Dermis blood vessel endothelial cell (primary cell): ENCODE measurements around the gene RBM33. TPM values are rescaled to one million over a fixed set of nuclear protein-coding genes. Genes with fewer than 3 reads are reported as not detected.

Experiments used
- DNase-seq: peaks from one replicate; pipeline ENCODE4 v3.0.0; 2010
- total RNA-seq: library from RNA; depleted of rRNA; stranded (reverse); fragments of >200 nt; gene quantifications from 2 replicates; pipeline ENCODE4 v1.2.3, GENCODE V29; 2014

RBM33 gene
- total RNA-seq, 1 donor from 2014 or later = 23.1 TPM

DNA sequence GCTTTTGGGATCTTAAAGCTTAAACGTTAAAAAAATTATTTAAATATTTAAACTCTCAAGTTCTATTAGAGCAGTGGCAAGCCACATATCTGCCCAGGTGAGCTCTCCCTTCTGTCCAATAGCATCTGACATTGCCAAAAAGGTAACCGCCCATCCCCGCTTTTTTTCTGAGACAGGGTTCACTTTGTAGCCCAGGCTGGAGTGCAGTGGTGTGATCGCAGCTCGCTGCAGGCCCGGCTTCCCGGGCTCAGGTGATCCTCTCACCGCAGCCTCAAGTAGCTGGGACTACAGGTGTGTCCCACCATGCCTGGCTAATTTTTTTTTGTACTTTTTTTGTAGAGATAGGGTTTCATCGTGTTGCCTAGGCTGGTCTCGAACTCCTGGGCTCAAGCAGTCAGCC lies 83.2 kb downstream of the RBM33 start:
- no peak for DNase-seq

DNA sequence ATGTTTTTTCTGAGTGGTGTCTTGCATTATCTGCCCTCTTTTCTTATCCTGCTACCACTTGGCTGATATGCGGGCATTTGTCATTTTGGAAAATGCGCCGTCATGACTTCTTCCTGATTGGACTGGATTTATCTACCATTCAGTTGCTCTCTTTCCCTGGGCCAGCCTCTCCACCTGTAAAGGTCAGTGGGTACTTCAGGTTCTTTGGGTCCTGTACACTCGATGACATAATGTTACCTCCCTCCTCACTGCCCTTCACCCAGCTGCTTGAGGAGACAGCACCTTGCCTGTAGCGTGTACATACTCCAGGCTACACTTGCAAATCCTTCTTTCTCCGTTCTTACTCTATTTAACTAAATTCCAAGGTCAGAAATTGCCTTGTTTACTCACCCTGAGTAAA lies 83.7 kb downstream of the RBM33 start:
- no peak for DNase-seq

DNA sequence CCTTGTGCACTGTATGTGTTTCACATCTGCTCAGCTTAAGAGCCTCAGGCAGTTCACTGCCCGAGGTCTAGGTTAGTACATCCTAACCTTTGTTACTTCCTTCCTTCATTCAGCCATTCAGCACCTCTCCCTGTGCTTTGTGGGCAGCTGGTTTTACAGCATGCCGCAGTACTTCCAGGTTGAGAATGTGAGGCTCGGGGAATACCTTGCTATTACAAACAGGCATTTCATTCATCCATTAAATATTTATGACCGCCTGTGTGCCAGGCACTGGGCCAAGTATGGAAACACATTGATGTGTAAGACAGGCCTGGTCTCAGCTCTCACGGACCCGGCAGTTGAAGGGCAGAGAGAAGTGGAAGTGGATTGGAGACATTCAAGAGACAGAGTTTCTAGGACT lies 85.4 kb downstream of the RBM33 start:
- peak; percentile 64 for DNase-seq

- DNase-seq = no peak
Measured at GRCh38 chr7:155731380-155731779, 86.9 kb downstream of the RBM33 start.

DNA sequence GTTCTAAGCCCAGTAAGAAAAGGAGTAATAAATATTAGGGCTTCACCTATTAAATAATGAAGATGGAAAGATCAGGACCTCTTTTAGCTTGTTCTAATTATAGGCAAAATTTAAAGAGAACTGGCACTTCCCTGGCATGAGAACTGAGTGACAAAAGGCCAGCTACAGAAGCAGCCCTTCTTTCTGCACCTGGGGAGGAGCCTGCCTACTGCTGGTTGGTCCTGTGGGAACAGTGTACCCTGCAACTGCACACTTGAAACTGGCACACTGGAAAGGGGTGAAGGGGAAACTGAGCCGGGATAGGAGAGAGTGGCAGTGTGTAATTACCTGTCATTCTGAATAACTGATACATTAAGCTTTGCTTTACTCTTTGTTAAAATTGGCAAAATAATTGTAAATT lies 87.4 kb downstream of the RBM33 start:
- no peak for DNase-seq

DNA sequence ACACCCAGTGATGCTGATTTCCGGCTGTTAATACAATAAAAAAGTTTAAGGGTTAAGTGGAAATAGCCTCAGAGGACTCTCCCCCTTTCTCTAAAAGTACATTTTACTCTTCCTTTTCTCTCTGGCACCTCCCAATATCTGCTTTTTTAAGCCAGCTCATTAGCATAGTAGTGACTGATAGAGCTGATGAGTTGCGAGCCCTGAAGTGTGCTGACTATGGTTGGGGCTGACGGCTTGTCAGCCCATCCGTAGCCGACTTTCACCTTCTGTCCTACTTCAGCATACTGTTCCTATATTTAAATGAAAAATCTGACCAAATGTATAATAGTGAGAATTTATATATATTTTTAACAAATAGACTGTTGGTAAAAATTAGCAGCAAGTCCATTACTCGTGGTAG lies 87.8 kb downstream of the RBM33 start:
- no peak for DNase-seq

- no peak for DNase-seq
Measured at GRCh38 chr7:155733582-155734444, 89.4 kb downstream of the RBM33 start.

GRCh38 chr7:155734445-155734809 lies 90.0 kb downstream of the RBM33 start:
- no peak for DNase-seq

GRCh38 chr7:155735442-155736115 lies 91.1 kb downstream of the RBM33 start:
- DNase-seq = no peak

DNA sequence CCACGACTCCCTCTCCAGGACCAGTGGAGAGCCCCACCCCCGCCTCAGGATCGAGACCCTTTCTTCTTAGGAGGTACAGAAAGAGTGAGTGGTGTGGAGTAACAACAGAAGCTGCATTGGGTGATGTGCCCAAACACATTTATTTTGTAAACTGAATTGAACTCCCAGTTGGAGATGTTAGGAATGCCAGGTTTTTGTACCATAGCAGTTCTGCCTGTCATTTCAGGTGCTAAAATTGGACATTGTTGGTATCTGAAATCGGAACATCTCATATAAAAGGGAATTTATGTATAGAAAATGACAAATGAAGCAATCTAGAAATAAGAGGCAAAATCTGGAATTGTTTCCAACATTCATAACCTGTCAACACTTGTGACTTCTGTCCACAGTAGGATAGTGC lies 93.1 kb downstream of the RBM33 start:
- no peak for DNase-seq

DNA sequence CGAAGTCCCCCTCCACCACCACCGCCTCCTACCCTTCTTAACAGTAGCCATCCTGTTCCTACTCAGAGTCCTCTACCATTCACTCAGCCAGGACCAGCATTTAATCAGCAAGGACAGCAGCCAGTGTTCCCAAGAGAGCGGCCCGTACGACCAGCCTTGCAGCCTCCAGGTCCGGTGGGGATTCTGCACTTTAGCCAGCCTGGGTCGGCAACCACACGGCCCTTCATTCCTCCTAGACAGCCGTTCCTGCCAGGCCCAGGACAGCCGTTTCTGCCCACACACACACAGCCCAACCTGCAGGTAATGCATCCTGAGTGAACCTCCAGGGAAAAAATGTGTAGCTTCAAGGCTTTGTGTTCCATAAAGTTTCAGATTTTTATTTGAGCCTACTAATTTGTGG lies 93.6 kb downstream of the RBM33 start:
- no peak for DNase-seq

DNA sequence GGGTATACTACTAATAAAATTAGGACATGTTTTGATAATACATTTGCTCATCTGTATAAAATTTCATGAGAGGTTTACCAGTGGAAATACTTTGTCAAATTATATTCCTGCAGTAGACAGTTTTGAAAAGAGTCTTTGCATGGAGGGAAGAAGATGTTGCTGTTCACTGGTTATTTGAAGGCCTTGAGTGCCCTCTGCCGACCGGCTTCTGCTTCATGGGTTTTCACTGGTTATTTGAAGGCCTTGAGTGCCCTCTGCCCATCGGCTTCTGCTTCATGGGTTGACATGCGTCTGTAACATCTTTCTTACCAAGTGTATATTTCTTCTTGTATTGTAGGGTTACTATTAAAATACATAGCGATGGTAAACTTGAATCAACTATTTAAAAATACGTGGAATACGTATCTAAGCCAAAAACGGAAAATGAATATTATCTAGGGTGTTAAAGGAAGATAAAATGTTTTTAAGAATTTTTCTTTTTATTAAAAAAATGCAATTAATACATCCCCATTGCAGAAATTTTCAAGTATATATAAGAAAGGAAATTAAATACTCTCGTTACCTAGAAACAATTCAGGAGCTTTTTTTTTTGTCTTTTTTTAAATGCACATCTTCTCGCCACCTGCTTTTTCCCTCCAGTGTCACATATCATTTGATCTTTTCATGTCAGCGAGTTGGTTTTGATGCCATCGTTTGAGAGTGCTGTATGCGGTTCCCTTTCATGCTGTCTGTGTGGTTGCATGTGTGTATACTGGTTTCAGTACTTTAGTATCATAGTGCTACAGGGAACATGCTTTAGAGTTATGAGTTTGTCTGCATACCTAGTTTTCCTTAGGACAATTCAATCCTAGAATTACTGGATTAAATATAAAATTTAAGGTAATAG lies 94.4 kb downstream of the RBM33 start:
- peak; percentile 88 for DNase-seq

GRCh38 chr7:155739538-155740143 lies 95.2 kb downstream of the RBM33 start:
- DNase-seq = no peak

DNA sequence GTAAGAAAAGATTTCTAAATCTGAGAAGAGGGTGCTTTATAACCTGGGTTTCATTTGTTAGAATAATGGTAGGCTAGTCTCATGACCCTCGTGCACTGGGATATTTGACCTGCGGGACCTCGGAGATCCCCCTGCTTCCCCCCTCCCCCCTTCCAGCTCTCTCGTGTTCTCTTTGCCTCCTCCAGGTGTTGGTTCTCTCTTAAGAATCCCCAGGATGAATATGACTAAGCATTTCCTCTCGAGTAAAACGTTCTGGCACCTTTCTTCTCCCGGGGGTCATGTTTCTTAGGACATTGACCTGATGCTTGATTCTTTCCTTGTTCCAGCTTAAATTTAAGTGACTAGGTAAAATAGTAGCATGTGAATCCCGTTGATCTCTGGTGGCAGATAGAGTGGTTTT lies 96.6 kb downstream of the RBM33 start:
- DNase-seq = peak; percentile 47

DNA sequence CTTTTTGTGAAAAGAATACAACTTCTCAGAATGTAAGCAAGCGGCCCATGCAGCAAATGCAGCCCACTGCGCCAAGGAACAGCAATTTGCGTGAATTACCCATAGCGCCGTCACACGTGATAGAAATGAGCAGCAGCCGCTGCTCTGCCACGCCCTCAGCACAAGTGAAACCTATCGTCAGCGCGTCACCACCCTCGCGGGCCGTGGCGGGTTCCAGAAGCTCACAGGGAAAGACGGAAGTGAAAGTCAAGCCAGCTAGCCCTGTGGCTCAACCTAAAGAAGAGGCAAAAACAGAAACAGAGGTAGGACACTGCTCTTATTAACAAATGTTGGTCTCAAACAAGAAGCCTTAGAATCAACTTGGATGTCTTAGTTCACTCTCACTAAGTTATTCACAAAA lies 97.3 kb downstream of the RBM33 start:
- DNase-seq = no peak

DNA sequence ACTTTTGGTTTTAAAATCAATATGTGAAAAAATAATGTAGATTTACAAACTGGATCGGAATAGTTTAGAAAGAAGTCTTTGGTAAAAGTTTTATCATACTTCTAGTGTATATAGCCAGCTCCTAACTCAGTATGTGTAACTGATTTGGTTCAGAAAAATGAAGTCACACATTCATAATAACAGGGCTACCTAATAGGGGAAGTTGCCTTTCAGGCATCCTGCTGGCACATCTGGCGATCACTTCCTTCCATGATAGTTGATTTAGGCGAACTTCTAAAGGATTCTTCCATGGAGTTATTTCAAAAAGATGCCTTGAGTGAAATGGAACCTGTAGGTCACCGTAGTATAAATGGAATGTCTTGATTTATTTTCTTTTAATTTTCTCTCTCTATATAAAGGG lies 98.7 kb downstream of the RBM33 start:
- peak; percentile 19 for DNase-seq

GRCh38 chr7:155744971-155745683 lies 100.7 kb downstream of the RBM33 start:
- no peak for DNase-seq

GRCh38 chr7:155745737-155746136 lies 101.3 kb downstream of the RBM33 start:
- DNase-seq = no peak

DNA sequence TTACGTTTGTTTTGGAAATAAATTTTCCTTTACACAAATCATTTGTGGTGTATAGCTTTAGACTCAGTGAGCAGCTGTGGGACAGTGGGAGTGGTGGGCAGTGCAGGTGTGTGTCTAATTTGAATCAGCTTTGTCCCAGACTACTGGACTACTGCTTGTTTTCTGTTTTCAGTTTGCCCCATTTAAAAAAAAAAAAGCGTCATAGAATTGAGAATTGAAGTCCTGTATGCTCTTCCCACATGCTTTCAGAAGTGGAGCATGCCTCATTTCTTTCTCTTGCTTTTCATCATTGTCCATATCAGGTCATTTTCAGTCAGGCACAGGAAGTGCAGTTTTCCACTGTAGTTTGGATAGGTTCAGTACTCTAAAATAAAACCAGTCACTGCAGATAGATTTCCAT lies 101.7 kb downstream of the RBM33 start:
- no peak for DNase-seq

DNA sequence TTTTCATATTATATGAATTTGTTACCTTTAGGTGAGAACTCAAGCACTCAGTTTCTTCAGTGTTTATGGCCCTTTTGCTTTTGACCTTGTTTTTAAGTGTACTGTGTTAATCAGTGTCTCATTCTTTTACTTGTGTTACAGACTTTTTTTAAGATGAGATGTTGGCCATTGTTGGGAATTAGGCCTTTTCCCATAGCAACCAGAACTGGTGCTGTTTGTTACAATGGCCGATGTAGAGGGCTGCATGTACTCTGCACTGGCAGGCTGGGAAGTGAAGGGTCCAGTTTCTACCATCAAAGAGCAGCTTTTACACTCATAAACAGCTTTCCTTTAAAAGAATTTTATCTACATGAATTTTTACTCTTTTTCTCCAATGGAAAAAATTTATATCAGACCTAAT lies 102.7 kb downstream of the RBM33 start:
- no peak for DNase-seq

GRCh38 chr7:155749578-155749977 lies 105.1 kb downstream of the RBM33 start:
- no peak for DNase-seq
